SK-N-SH (cell line): ENCODE data around the gene OR6C76. TPM values are rescaled to one million over a fixed set of nuclear protein-coding genes. Genes with fewer than 3 reads are reported as not detected.

ENCODE experiments used
- CTCF ChIA-PET: fragments of 300-600, 350-600 bp; formaldehyde crosslinking; extraction: SDS; loops from one replicate; lab custom pipeline; 2021; lab: Yijun Ruan, JAX
- POLR2A ChIA-PET: fragments of 350-600 bp; sonication (Branson Sonifier 250); formaldehyde crosslinking; extraction: SDS; loops from one replicate; lab custom pipeline; 2020; ENCODE audit warnings: antibody characterized with exemption, inconsistent platforms; lab: Yijun Ruan, JAX
- DNase-seq: peaks from one replicate; pipeline ENCODE4 v3.0.0; 2012
- H2AFZ ChIP-seq: fragments of 200-600 bp; sonication (generic); 2 replicates; pipeline ENCODE4 v1.8.1; 2016; ENCODE audit warnings: antibody characterized with exemption, mild to moderate bottlenecking, low read depth
- H3F3A ChIP-seq: fragments of 200-600 bp; sonication (generic); replicated peaks from 2 replicates; pipeline ENCODE3; 2016; ENCODE audit warnings: antibody characterized with exemption, mild to moderate bottlenecking; ENCODE audit not compliant: insufficient read depth
- H3K27ac ChIP-seq, 2 experiments: fragments of 200-500 bp in 1 of 2; fragments of 200-600 bp in 1 of 2; sonication (Bioruptor generic) in 1 of 2; sonication (generic), shearing (Covaris generic) in 1 of 2; 2 replicates each; pipeline versions ENCODE4 v1.5.1 to v1.6.1; 2014 to 2016; ENCODE audit warnings: low read depth in 2 of 2, inconsistent platforms in 1 of 2, low read length in 1 of 2, mild to moderate bottlenecking in 1 of 2, mixed read lengths in 1 of 2
- H3K27me3 ChIP-seq: fragments of 200-600 bp; sonication (generic), shearing (Covaris generic); 2 replicates; pipeline ENCODE4 v1.6.1; 2016; ENCODE audit warnings: mixed run types; ENCODE audit not compliant: insufficient read depth
- H3K36me3 ChIP-seq, 2 experiments: fragments of 200-500 bp in 1 of 2; fragments of 200-600 bp in 1 of 2; sonication (Bioruptor generic) in 1 of 2; sonication (generic) in 1 of 2; replicated peaks in 1 of 2; 2 replicates each; pipeline versions ENCODE3 to v1.5.1; 2014 to 2016; ENCODE audit warnings: low read length in 1 of 2, mild to moderate bottlenecking in 1 of 2; ENCODE audit not compliant: insufficient read depth in 2 of 2, control insufficient read depth in 1 of 2
- H3K4me1 ChIP-seq, 2 experiments: fragments of 200-500 bp in 1 of 2; fragments of 200-600 bp in 1 of 2; sonication (Bioruptor generic) in 1 of 2; sonication (generic), shearing (Covaris generic) in 1 of 2; 2 replicates each; pipeline versions ENCODE4 v1.5.1 to v1.6.1; 2014 to 2016; ENCODE audit warnings: low read depth in 1 of 2, low read length in 1 of 2, mixed run types in 1 of 2; ENCODE audit not compliant: insufficient read depth in 2 of 2, control insufficient read depth in 1 of 2
- H3K4me2 ChIP-seq: fragments of 200-600 bp; sonication (generic), shearing (Covaris generic); 2 replicates; pipeline ENCODE4 v1.6.1; 2017; ENCODE audit warnings: mixed run types
- H3K4me3 ChIP-seq, 2 experiments: fragments of 200-500 bp in 1 of 2; fragments of 200-600 bp in 1 of 2; sonication (Bioruptor generic) in 1 of 2; sonication (generic), shearing (Covaris generic) in 1 of 2; 2 replicates each; pipeline versions ENCODE4 v1.5.1 to v1.8.1; 2014 to 2016; ENCODE audit warnings: low read depth in 2 of 2, inconsistent platforms in 1 of 2, low read length in 1 of 2, mild to moderate bottlenecking in 1 of 2, mixed read lengths in 1 of 2, moderate library complexity in 1 of 2
- H3K79me2 ChIP-seq: fragments of 200-600 bp; sonication (generic); 2 replicates; pipeline ENCODE4 v1.8.1; 2017; ENCODE audit warnings: mild to moderate bottlenecking; ENCODE audit not compliant: insufficient read depth
- H3K9ac ChIP-seq: fragments of 200-600 bp; sonication (generic); 2 replicates; pipeline ENCODE4 v1.6.1; 2017; ENCODE audit warnings: mixed run types
- H3K9me2 ChIP-seq: fragments of 200-600 bp; sonication (generic); 2 replicates; pipeline ENCODE4 v1.6.1; 2017; ENCODE audit warnings: mixed run types
- H3K9me3 ChIP-seq: fragments of 200-600 bp; sonication (generic); 2 replicates; pipeline ENCODE4 v1.6.1; 2017; ENCODE audit warnings: mixed run types, mild to moderate bottlenecking, moderate library complexity
- H4K20me1 ChIP-seq: fragments of 200-600 bp; sonication (generic); 2 replicates; pipeline ENCODE4 v1.6.1; 2017; ENCODE audit warnings: mild to moderate bottlenecking, mixed run types; ENCODE audit not compliant: insufficient read depth
- EZH2phosphoT487 ChIP-seq: fragments of 200-600 bp; sonication (generic); IDR thresholded peaks from 2 replicates; pipeline ENCODE4 v1.6.1; 2017; ENCODE audit warnings: low read depth, mixed run types, mild to moderate bottlenecking, antibody characterized with exemption, moderate library complexity, borderline replicate concordance
- FOSL2 ChIP-seq: IDR thresholded peaks from 2 replicates; pipeline ENCODE4 v1.4.0; 2012; ENCODE audit warnings: low read depth, mild to moderate bottlenecking, moderate library complexity, borderline replicate concordance
- FOXJ3 ChIP-seq: sonication (generic); formaldehyde crosslinking; IDR thresholded peaks from 2 replicates; pipeline ENCODE4 v1.5.1; 2020; ENCODE audit warnings: mild to moderate bottlenecking, missing genetic modification reagents
- FOXM1 ChIP-seq: IDR thresholded peaks from 2 replicates; pipeline ENCODE4 v1.4.0; 2012; ENCODE audit warnings: low read depth, mild to moderate bottlenecking
- GABPA ChIP-seq: IDR thresholded peaks from 2 replicates; pipeline ENCODE4 v1.4.0; 2012; ENCODE audit warnings: low read depth, mild to moderate bottlenecking
- GATA2 ChIP-seq: sonication (generic); formaldehyde crosslinking; IDR thresholded peaks from 2 replicates; pipeline ENCODE4 v1.5.0; 2020; ENCODE audit warnings: mild to moderate bottlenecking, missing genetic modification reagents
- JUND ChIP-seq: IDR thresholded peaks from 2 replicates; pipeline ENCODE4 v1.4.0; 2012
- MEF2A ChIP-seq: IDR thresholded peaks from 2 replicates; pipeline ENCODE4 v1.4.0; 2012; ENCODE audit warnings: low read depth, borderline replicate concordance
- NRF1 ChIP-seq: IDR thresholded peaks from 2 replicates; pipeline ENCODE4 v1.6.1; 2012; ENCODE audit warnings: low read depth, mild to moderate bottlenecking, low read length
- RAD21 ChIP-seq: IDR thresholded peaks from 2 replicates; pipeline ENCODE4 v1.6.1; 2012; ENCODE audit warnings: mild to moderate bottlenecking, low read length
- SMC3 ChIP-seq: IDR thresholded peaks from 2 replicates; pipeline ENCODE4 v1.6.1; 2012; ENCODE audit warnings: low read depth, low read length, improper control_type of control experiment
- TAF1 ChIP-seq: IDR thresholded peaks from 2 replicates; pipeline ENCODE4 v1.6.1; 2012; ENCODE audit warnings: low read depth, mild to moderate bottlenecking, low read length, moderate library complexity, borderline replicate concordance
- TCF12 ChIP-seq: IDR thresholded peaks from 2 replicates; pipeline ENCODE4 v1.4.0; 2012
- WGBS: methylation state at CpG from one replicate; pipeline ENCODE4 v1.1.6; 2017; ENCODE audit warnings: low lambda C conversion rate; 5-methylcytosine and 5-hydroxymethylcytosine counted together
- polyA plus RNA-seq, 3 experiments: library from polyadenylated mRNA; depleted of rRNA; stranded (reverse); fragments of >200 nt; gene quantifications; 2 replicates each; pipeline ENCODE4 v1.2.3, GENCODE V29; 2012
- TF ChIP-seq, protein P1 (sequence below): fragments of 200-600 bp; sonication (generic); IDR thresholded peaks from 2 replicates; pipeline ENCODE4 v1.6.1; 2017; ENCODE audit warnings: antibody characterized with exemption, mild to moderate bottlenecking, moderate library complexity
- TF ChIP-seq, protein P2 (sequence below): fragments of 150-350 bp; IDR thresholded peaks from 2 replicates; pipeline ENCODE4 v1.6.1; 2017; ENCODE audit warnings: antibody characterized with exemption, low read length, low read depth, borderline replicate concordance
- TF ChIP-seq, protein P3 (sequence below): IDR thresholded peaks from 2 replicates; pipeline ENCODE4 v1.4.0; 2012; ENCODE audit warnings: low read depth, borderline replicate concordance
- TF ChIP-seq, protein P4 (sequence below): IDR thresholded peaks from 2 replicates; pipeline ENCODE4 v1.6.1; 2012; ENCODE audit warnings: mild to moderate bottlenecking, low read depth, low read length, moderate library complexity

OR6C76 gene
- polyA plus RNA-seq, 1 of the 3 experiments (the other 2 are of a cell fraction): not detected

DNA sequence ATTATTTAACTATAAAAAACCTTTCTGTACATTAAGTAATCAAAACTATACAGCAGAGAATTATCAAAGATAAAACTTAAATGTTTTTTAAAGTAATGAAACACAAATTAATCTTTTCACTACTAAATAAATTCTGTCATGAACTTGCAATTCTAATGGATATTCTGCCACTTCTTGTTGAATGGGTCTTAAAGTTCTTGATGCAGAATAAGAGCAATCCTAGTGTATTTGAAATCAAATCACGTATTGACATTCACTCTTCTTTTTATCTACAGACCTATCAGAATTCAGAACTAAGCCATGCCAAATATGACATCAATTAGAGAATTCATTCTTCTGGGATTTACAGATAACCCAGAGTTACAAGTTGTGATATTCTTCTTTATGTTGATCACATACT lies 25.8 kb upstream of the OR6C76 start, which contains the start of gene OR6C65:
Gene OR6C65, plus strand, starts transcription at position 301 of the 400 bp plus-strand sequence. Its CDS starts 0 bp downstream, at position 301.
- CTCF ChIA-PET: no interaction called here
- H3F3A ChIP-seq: no peaks in the 10 kb centered on the region
- H4K20me1 ChIP-seq: no peaks in the 10 kb centered on the region
- POLR2A ChIA-PET: no interaction called here
- 0% methylated on average over 1 of the region's 1 CpG for WGBS
- H3K9me2 ChIP-seq: no peaks in the 10 kb centered on the region
- H3K4me1 ChIP-seq: no peaks in the 10 kb centered on the region
- H3K79me2 ChIP-seq: no peaks in the 10 kb centered on the region
- H3K36me3 ChIP-seq: no peaks in the 10 kb centered on the region
- no peak within 1 kb of the TSS for H3K9ac ChIP-seq
- TF ChIP-seq RAD21 (no peak), GABPA (no peak), JUND (no peak), NRF1 (no peak), MEF2A (no peak), FOXJ3 (CRISPR knock-in tag) (no peak), GATA2 (CRISPR knock-in tag) (no peak), SMC3 (no peak), FOSL2 (no peak), TAF1 (no peak), EZH2phosphoT487 (no peak), TCF12 (no peak), FOXM1 (no peak)
- TF ChIP-seq, protein P1, sequence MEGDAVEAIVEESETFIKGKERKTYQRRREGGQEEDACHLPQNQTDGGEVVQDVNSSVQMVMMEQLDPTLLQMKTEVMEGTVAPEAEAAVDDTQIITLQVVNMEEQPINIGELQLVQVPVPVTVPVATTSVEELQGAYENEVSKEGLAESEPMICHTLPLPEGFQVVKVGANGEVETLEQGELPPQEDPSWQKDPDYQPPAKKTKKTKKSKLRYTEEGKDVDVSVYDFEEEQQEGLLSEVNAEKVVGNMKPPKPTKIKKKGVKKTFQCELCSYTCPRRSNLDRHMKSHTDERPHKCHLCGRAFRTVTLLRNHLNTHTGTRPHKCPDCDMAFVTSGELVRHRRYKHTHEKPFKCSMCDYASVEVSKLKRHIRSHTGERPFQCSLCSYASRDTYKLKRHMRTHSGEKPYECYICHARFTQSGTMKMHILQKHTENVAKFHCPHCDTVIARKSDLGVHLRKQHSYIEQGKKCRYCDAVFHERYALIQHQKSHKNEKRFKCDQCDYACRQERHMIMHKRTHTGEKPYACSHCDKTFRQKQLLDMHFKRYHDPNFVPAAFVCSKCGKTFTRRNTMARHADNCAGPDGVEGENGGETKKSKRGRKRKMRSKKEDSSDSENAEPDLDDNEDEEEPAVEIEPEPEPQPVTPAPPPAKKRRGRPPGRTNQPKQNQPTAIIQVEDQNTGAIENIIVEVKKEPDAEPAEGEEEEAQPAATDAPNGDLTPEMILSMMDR: no peak
- TF ChIP-seq, protein P2, sequence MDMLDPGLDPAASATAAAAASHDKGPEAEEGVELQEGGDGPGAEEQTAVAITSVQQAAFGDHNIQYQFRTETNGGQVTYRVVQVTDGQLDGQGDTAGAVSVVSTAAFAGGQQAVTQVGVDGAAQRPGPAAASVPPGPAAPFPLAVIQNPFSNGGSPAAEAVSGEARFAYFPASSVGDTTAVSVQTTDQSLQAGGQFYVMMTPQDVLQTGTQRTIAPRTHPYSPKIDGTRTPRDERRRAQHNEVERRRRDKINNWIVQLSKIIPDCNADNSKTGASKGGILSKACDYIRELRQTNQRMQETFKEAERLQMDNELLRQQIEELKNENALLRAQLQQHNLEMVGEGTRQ: no peak
- TF ChIP-seq, protein P3, sequence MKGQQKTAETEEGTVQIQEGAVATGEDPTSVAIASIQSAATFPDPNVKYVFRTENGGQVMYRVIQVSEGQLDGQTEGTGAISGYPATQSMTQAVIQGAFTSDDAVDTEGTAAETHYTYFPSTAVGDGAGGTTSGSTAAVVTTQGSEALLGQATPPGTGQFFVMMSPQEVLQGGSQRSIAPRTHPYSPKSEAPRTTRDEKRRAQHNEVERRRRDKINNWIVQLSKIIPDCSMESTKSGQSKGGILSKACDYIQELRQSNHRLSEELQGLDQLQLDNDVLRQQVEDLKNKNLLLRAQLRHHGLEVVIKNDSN: no peak
- TF ChIP-seq, protein P4, sequence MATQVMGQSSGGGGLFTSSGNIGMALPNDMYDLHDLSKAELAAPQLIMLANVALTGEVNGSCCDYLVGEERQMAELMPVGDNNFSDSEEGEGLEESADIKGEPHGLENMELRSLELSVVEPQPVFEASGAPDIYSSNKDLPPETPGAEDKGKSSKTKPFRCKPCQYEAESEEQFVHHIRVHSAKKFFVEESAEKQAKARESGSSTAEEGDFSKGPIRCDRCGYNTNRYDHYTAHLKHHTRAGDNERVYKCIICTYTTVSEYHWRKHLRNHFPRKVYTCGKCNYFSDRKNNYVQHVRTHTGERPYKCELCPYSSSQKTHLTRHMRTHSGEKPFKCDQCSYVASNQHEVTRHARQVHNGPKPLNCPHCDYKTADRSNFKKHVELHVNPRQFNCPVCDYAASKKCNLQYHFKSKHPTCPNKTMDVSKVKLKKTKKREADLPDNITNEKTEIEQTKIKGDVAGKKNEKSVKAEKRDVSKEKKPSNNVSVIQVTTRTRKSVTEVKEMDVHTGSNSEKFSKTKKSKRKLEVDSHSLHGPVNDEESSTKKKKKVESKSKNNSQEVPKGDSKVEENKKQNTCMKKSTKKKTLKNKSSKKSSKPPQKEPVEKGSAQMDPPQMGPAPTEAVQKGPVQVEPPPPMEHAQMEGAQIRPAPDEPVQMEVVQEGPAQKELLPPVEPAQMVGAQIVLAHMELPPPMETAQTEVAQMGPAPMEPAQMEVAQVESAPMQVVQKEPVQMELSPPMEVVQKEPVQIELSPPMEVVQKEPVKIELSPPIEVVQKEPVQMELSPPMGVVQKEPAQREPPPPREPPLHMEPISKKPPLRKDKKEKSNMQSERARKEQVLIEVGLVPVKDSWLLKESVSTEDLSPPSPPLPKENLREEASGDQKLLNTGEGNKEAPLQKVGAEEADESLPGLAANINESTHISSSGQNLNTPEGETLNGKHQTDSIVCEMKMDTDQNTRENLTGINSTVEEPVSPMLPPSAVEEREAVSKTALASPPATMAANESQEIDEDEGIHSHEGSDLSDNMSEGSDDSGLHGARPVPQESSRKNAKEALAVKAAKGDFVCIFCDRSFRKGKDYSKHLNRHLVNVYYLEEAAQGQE: no peak
- H3K4me2 ChIP-seq: no peak within 1 kb of the TSS
- H3K9me3 ChIP-seq: no peaks in the 10 kb centered on the region
- no peak within 1 kb of the TSS for H3K4me3 ChIP-seq
- H2AFZ ChIP-seq: no peak within 1 kb of the TSS
- DNase-seq: no peak
- H3K27me3 ChIP-seq: no peaks in the 10 kb centered on the region
- no peak within 1 kb of the TSS for H3K27ac ChIP-seq
